Muscle layer of colon (tissue), 2 donors: Measurements from ENCODE around the gene LINGO1.

Experiments
- H3K27ac ChIP-seq: one replicate; pipeline ENCODE4 v1.7.0; 2013; ENCODE audit warnings: low read depth, mild to moderate bottlenecking, low read length, moderate library complexity
- H3K27me3 ChIP-seq, 2 donors: one replicate each; pipeline ENCODE4 v1.7.0; 2013; ENCODE audit warnings: low read length in 2 of 2, mild to moderate bottlenecking in 2 of 2; ENCODE audit not compliant: insufficient read depth in 2 of 2, control insufficient read depth in 1 of 2
- H3K36me3 ChIP-seq: one replicate; pipeline ENCODE4 v1.7.0; 2013; ENCODE audit warnings: mild to moderate bottlenecking, low read length; ENCODE audit not compliant: insufficient read depth
- H3K4me1 ChIP-seq: one replicate; pipeline ENCODE4 v1.7.0; 2013; ENCODE audit warnings: mild to moderate bottlenecking, low read length; ENCODE audit not compliant: insufficient read depth
- H3K4me3 ChIP-seq, 2 donors: one replicate each; pipeline ENCODE4 v1.7.0; 2013; ENCODE audit warnings: low read length in 2 of 2, low read depth in 1 of 2, mild to moderate bottlenecking in 1 of 2, moderate library complexity in 1 of 2
- H3K9ac ChIP-seq: one replicate; pipeline ENCODE4 v1.7.0; 2013; ENCODE audit warnings: low read length
- H3K9me3 ChIP-seq: one replicate; pipeline ENCODE4 v1.7.0; 2013; ENCODE audit warnings: mild to moderate bottlenecking, low read length
- donor health status: abdominal sarcoma.
- donor health status: Adenocarcinoma of cecum.

Gene LINGO1

GRCh38 chr15:77629070-77630030 lies 3.4 kb downstream of the LINGO1 start:
- Histone ChIP-seq H3K36me3 (no peaks in the 10 kb centered on the region), H3K4me3 (no peak overlapping the region), H3K27me3 (peaks cover 18 to 41% of the 10 kb centered on the region in 2 donors), H3K9me3 (no peaks in the 10 kb centered on the region), H3K4me1 (peaks cover 15% of the 10 kb centered on the region), H3K9ac (no peak overlapping the region), H3K27ac (no peak overlapping the region)

GRCh38 chr15:77628010-77628409 lies 4.7 kb downstream of the LINGO1 start:
- Histone ChIP-seq H3K36me3 (no peaks in the 10 kb centered on the region), H3K9ac (no peak overlapping the region), H3K9me3 (no peaks in the 10 kb centered on the region), H3K27me3 (peaks cover 9 to 29% of the 10 kb centered on the region in 2 donors), H3K27ac (no peak overlapping the region), H3K4me1 (peaks cover 5% of the 10 kb centered on the region), H3K4me3 (no peak overlapping the region)

GRCh38 chr15:77627581-77627980 lies 5.1 kb downstream of the LINGO1 start:
- Histone ChIP-seq H3K36me3 (no peaks in the 10 kb centered on the region), H3K27me3 (peaks cover 9 to 27% of the 10 kb centered on the region in 2 donors), H3K4me1 (peaks cover 5% of the 10 kb centered on the region), H3K9me3 (no peaks in the 10 kb centered on the region), H3K9ac (no peak overlapping the region), H3K4me3 (no peak overlapping the region), H3K27ac (no peak overlapping the region)

- H3K27ac ChIP-seq = no peak overlapping the region
- peaks cover 7 to 25% of the 10 kb centered on the region in 2 donors for H3K27me3 ChIP-seq
- no peak overlapping the region for H3K4me3 ChIP-seq
- no peaks in the 10 kb centered on the region for H3K36me3 ChIP-seq
- no peaks in the 10 kb centered on the region for H3K9me3 ChIP-seq
- H3K9ac ChIP-seq = no peak overlapping the region
- H3K4me1 ChIP-seq = peaks cover 4% of the 10 kb centered on the region
Measured at GRCh38 chr15:77627067-77627466, 5.6 kb downstream of the LINGO1 start.

DNA sequence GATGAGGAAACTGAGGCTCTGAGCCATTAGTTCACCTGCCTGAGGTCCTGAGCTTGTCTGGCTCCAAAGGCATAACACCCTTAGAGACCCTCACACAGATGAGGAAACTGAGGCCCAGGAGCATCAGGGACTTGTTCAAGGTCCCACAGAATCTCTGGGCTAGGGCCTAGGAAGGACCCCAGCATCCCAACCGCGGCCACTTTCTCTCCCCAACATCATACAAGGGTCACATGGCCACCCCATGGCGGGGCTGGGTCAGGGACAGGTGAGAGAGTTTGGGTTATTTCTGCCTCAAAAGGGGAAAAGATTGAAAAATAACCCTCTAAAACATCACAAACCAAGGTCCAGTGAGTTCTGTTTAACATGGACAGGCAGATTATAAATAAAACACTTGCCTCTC lies 6.7 kb downstream of the LINGO1 start:
- Histone ChIP-seq H3K27me3 (peaks cover 0 to 14% of the 10 kb centered on the region in 2 donors), H3K4me3 (no peak overlapping the region), H3K36me3 (no peaks in the 10 kb centered on the region), H3K9ac (no peak overlapping the region), H3K9me3 (no peaks in the 10 kb centered on the region), H3K27ac (no peak overlapping the region), H3K4me1 (no peaks in the 10 kb centered on the region)

- Histone ChIP-seq H3K36me3 (no peaks in the 10 kb centered on the region), H3K4me1 (no peaks in the 10 kb centered on the region), H3K27me3 (peaks cover 0 to 8% of the 10 kb centered on the region in 2 donors), H3K9me3 (no peaks in the 10 kb centered on the region), H3K27ac (no peak overlapping the region), H3K9ac (no peak overlapping the region), H3K4me3 (no peak overlapping the region)
Measured at GRCh38 chr15:77625376-77625775, 7.3 kb downstream of the LINGO1 start.

DNA sequence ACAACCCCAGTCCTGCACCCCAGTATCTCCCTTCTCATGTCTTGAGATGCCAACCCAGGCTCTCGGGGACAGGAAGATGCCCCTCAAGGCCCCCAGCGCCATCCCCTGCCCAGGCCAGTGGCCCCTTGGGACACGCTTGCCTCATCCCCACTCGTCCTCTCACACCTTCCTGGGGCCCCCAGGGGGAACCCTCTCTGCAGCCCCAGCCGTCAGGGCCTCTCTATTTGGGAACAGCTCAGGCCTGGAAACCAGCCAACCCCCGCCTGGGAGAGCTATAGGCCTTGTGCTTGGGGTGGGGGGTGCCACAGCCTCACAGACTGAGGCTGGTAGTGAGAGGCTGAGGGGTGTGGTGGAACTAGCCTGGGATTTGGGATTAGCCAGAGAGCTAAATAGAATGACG lies 7.8 kb downstream of the LINGO1 start:
- Histone ChIP-seq H3K27ac (no peak overlapping the region), H3K9ac (no peak overlapping the region), H3K4me1 (no peaks in the 10 kb centered on the region), H3K27me3 (peaks cover 0 to 5% of the 10 kb centered on the region in 2 donors), H3K36me3 (no peaks in the 10 kb centered on the region), H3K4me3 (no peak overlapping the region), H3K9me3 (no peaks in the 10 kb centered on the region)

DNA sequence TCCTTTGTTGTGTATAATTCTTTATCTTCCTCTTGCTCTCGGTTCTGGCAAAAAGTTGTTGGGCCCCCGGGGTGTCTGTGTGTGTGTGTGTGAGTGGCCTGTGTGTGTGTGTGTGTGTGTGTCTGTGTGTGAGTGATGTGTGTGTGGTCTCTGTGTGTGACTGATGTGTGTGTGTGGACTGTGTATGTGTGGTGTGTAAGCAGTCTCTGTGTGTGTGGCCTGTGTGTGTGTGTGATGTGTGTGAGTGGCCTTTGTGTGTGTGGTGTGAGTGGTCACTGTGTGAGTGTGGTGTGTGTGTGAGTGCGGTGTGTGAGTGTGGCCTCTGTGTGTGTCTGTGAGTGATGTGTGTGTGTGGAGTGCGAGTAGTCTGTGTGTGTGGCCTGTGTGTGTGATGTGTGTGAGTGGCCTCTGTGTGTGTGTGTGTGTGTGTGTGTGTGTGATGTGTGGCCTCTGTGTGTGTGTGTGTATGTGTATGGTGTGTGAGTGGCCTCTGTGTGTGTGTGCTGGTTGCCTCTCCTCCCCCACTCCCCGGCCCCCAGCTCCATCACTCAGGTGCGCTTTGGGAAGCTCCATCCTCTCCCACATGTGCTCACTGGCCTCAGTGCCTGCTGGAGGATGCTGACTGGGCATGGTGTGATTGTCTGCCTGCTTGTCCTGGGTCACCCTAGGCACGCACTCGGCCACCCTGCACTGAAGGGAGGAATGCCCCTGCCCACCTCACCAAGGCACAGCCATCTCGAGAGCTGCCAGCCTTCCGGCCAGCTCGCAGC lies 8.8 kb downstream of the LINGO1 start:
- no peak overlapping the region for H3K27ac ChIP-seq
- no peaks in the 10 kb centered on the region for H3K36me3 ChIP-seq
- no peaks in the 10 kb centered on the region for H3K9me3 ChIP-seq
- no peaks in the 10 kb centered on the region for H3K27me3 ChIP-seq
- no peaks in the 10 kb centered on the region for H3K4me1 ChIP-seq
- no peak overlapping the region for H3K9ac ChIP-seq
- H3K4me3 ChIP-seq = no peak overlapping the region

- no peaks in the 10 kb centered on the region for H3K4me1 ChIP-seq
- no peak overlapping the region for H3K4me3 ChIP-seq
- H3K9me3 ChIP-seq = no peaks in the 10 kb centered on the region
- no peaks in the 10 kb centered on the region for H3K27me3 ChIP-seq
- H3K27ac ChIP-seq = no peak overlapping the region
- no peaks in the 10 kb centered on the region for H3K36me3 ChIP-seq
- H3K9ac ChIP-seq = no peak overlapping the region
Measured at GRCh38 chr15:77622934-77623754, 9.6 kb downstream of the LINGO1 start.

DNA sequence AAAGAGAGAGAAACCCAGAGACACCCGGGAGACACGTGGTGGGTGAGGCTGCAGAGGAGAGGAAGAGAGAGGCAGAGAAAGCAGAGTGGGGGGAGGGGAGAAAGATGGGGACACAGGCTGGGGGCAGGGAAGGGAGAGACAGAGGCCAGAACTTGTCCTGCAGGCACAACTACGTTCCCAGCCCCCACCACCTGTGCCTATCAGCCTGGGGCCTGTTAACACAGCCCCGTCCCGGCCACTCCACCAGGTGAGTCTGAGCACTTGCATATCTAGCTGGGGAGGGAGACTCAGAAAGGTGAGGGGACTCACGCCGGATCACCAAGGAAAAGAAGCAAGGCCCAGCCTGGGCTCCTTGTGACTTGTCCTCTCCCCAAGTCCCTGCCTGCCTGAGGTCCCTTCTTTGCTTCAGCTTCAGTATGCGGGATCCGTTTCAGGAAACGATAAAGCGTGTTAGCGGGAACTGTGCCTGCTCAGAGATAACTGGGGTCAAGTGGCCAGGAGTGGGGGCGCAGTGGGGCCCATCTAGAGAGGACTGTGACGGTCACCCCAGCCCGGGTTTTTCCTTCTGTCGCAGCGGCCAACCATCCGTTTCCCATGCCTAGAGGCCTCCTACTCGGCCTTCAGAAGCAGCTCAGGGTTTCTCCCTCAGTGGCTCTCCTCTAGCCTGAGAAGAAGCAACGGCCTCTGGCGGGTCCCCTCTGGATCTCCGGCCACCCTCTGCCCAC lies 10.3 kb downstream of the LINGO1 start:
- Histone ChIP-seq H3K4me3 (no peak overlapping the region), H3K9ac (no peak overlapping the region), H3K36me3 (no peaks in the 10 kb centered on the region), H3K9me3 (no peaks in the 10 kb centered on the region), H3K4me1 (no peaks in the 10 kb centered on the region), H3K27me3 (no peaks in the 10 kb centered on the region), H3K27ac (no peak overlapping the region)
